GM18526 (cell line): Measurements from ENCODE around the gene GPC5.

Source experiments
- POLR2A ChIP-seq: IDR thresholded peaks from 3 replicates; pipeline ENCODE4 v1.6.1; 2011; ENCODE audit not compliant: insufficient read length; ENCODE audit errors: extremely low read depth

The GPC5 gene

GRCh38 chr13:91401920-91402319 lies 3.5 kb downstream of the GPC5 start:
- TF ChIP-seq POLR2A, result no peak

- TF ChIP-seq POLR2A, result no peak
Measured at GRCh38 chr13:91405240-91405639, 6.8 kb downstream of the GPC5 start.

- TF ChIP-seq POLR2A, result no peak
Measured at GRCh38 chr13:91406619-91407018, 8.2 kb downstream of the GPC5 start.

GRCh38 chr13:91408971-91409370 lies 10.6 kb downstream of the GPC5 start:
- no peak for TF ChIP-seq POLR2A

GRCh38 chr13:91417660-91418325 lies 19.4 kb downstream of the GPC5 start:
- no peak for TF ChIP-seq POLR2A

GRCh38 chr13:91426913-91427312 lies 28.5 kb downstream of the GPC5 start:
- no peak for TF ChIP-seq POLR2A

- TF ChIP-seq POLR2A, result no peak
Measured at GRCh38 chr13:91450913-91451312, 52.5 kb downstream of the GPC5 start.

- TF ChIP-seq POLR2A, result no peak
Measured at GRCh38 chr13:91454666-91455065, 56.2 kb downstream of the GPC5 start.

- no peak for TF ChIP-seq POLR2A
Measured at GRCh38 chr13:91456837-91457236, 58.4 kb downstream of the GPC5 start.

- TF ChIP-seq POLR2A, result no peak
Measured at GRCh38 chr13:91459485-91459884, 61.1 kb downstream of the GPC5 start.

- no peak for TF ChIP-seq POLR2A
Measured at GRCh38 chr13:91464336-91464735, 65.9 kb downstream of the GPC5 start.

- TF ChIP-seq POLR2A, result no peak
Measured at GRCh38 chr13:91467236-91467635, 68.8 kb downstream of the GPC5 start.

GRCh38 chr13:91468301-91468700 lies 69.9 kb downstream of the GPC5 start:
- TF ChIP-seq POLR2A, result no peak

- no peak for TF ChIP-seq POLR2A
Measured at GRCh38 chr13:91470084-91470621, 71.7 kb downstream of the GPC5 start.

GRCh38 chr13:91470681-91471080 lies 72.3 kb downstream of the GPC5 start:
- no peak for TF ChIP-seq POLR2A

GRCh38 chr13:91482427-91482826 lies 84.0 kb downstream of the GPC5 start:
- TF ChIP-seq POLR2A, result no peak

GRCh38 chr13:91491980-91492379 lies 93.6 kb downstream of the GPC5 start:
- no peak for TF ChIP-seq POLR2A
